ENCODE data around the gene RXFP2. TPM values are rescaled to one million over a fixed set of nuclear protein-coding genes. Genes with fewer than 3 reads are reported as not detected.

RXFP2 gene, protein sequence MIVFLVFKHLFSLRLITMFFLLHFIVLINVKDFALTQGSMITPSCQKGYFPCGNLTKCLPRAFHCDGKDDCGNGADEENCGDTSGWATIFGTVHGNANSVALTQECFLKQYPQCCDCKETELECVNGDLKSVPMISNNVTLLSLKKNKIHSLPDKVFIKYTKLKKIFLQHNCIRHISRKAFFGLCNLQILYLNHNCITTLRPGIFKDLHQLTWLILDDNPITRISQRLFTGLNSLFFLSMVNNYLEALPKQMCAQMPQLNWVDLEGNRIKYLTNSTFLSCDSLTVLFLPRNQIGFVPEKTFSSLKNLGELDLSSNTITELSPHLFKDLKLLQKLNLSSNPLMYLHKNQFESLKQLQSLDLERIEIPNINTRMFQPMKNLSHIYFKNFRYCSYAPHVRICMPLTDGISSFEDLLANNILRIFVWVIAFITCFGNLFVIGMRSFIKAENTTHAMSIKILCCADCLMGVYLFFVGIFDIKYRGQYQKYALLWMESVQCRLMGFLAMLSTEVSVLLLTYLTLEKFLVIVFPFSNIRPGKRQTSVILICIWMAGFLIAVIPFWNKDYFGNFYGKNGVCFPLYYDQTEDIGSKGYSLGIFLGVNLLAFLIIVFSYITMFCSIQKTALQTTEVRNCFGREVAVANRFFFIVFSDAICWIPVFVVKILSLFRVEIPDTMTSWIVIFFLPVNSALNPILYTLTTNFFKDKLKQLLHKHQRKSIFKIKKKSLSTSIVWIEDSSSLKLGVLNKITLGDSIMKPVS
- total RNA-seq, result not detected in 2 replicates

DNA sequence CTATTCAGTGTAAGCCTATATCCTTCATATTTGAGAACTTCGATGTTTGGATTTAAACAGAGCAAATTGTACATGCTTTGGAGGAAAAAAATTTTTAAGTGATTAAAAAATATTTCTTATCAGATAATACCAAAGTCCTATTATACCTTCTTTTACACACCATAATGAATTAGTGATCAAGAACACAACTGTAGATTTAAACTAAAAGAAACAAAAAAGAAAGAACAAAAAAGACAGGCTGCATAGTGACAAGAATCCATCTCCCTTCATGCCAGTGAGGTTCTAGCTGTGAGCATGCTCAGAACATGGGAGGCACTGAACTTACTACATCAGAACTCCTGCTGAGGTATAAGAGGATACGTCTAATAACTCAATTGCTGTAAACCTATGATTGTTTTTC lies at the start of gene RXFP2:
Gene RXFP2 (plus strand): TSS at position 301 of the 400 bp plus-strand sequence. CDS start 87 bp downstream, at position 388.
- DNase-seq (ENCODE audit: low read depth, low spot score), result no peak

DNA sequence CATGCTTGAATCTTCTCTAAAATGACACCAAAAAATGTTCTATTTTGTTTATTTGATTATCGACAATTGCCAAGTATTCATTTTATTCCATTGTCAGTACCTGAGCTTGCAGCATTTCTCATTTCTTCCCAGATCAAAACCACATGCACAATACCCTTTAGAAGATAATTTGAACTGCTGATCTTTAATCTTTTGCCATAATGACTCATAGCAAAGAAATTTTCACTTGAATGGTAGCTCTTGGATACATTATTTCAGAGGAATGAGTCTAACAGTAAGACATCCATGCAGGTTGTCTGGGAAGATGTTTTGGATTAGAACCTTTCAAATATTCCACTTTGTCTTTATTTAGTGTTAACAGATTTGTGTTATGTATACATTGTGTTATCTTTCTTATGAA lies 42.0 kb upstream of the RXFP2 start:
- DNase-seq (ENCODE audit: low read depth, low spot score), result no peak

DNA sequence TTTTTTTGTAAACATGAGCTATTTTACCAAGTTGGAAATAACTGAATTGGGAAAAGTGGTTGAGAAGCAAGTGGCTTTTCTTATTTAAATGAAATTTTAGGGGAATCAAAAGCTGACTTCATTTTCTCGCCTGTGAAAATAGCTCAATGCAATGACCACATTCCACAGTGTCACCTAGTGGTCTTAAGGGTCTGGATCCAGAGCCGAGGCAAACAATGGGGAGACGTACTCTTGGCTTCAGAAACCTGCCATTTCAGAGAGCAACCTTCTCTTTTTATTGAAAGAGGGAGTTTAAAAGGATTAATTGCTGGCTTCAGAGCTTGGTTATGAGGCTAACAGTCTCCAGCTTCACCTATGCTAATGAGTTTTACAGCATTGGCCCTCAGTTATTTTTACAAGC lies 39.7 kb upstream of the RXFP2 start:
- no peak for DNase-seq (ENCODE audit: low read depth, low spot score)

DNA sequence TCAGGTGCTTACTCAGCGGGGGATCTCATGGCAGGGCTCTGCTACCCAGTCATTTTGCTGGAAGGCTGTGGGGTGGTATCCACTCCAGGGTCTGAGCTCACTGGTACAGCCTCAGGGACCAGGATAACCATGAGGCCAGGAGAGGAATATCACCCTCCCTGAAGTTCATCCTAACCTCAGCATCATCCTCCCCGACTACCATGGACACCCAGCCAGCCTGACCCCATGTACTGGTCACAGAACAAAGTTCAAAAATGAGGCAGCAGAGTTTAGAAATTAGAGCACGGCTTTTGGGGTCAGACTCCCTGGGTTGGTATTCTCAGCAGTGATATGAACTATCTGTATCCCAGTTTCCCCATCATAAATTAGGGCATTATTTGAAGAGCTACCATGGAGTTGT lies 35.5 kb upstream of the RXFP2 start:
- DNase-seq (ENCODE audit: low read depth, low spot score), result no peak

DNA sequence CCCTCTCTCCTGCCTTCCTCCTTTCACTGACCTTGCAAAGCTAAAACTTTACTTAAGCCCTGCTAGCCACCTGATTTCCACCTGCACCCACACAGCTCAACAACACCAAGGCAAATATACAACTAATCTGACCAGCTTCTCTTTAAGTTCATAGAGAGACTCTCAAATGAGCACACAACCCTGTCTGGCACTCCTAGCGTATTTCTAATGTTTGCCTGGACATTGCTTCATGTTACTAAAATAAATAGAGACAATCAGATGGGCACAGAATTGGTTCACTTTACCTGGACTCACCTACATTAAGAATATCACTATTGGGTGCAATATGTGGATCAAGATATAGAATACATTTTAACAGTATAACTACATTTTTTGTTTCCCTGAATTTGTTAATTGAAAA lies 33.2 kb upstream of the RXFP2 start:
- no peak for DNase-seq (ENCODE audit: low read depth, low spot score)

DNA sequence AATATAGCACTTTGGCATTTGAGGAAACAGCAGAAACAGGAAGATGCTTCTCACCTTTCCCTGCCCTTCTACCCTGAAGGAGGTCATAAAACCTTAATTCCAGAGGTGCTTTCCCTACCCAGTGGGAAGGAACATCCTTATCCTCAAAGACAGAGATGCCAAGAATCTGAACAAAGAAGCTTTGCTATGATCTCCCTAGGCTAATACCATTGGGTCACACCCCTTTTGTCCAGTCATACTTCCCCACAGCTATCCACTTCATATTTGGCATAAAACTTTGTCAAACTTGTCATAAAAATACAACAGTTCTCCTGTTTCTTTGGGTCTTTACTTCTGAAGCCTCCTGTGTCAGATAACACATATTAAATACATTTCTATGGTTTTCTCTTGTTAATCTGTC lies 21.7 kb upstream of the RXFP2 start:
- no peak for DNase-seq (ENCODE audit: low read depth, low spot score)

DNA sequence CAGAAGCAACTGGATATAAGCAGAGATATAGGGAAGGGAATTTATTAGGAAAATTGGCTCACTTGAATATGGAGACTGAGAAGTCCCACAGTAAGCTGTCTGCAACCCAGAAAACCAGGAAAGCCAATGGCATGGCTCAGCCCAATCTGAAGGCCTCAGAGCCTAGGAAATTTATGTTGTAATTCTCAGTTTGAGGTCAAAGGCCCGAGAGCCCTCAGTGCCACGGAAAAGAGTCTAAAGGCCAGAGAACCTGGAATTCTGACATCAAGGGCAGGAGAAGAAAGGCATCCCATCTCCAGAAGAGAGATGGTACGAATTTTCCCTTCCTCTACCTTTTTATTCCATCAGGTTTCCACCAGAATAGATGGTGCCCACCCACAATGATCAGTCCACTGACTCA lies 20.1 kb upstream of the RXFP2 start:
- no peak for DNase-seq (ENCODE audit: low read depth, low spot score)

DNA sequence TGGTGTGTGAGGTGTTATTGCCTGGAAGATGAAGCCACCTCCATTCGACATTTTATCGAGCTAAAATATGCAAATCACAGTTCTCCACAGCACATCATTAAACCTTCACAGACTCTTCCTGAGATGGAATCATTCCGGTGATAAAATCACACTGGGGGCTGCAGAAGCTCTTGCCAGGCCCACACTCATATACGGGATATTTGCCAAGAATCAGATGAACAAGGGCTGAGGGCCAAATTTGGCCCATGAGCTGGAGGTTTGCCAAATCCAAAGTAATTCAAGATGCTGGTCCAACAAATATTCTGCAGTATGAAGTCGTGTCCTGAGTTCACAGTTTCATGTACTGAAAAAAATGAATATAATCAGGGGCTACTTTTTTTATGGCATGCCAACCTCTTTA lies 16.7 kb upstream of the RXFP2 start:
- DNase-seq (ENCODE audit: low read depth, low spot score), result no peak

DNA sequence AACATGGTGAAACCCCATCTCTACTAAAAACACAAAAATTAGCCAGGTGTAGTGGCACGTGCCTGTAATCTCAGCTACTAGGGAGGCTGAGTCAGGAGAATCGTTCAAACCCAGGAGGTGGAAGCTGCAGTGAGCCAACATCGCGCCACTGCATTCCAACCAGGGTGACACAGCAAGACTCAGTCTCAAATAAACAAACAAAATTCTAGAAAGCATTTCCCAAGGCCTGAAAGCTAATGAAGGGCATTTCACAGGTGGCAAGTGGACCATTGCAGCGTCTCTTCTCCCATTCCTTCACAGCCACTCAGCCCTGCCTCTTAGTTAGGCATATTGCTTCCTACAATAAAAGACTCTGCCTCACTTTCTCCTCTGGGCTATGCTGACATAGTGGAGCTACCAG lies 13.5 kb upstream of the RXFP2 start:
- no peak for DNase-seq (ENCODE audit: low read depth, low spot score)

DNA sequence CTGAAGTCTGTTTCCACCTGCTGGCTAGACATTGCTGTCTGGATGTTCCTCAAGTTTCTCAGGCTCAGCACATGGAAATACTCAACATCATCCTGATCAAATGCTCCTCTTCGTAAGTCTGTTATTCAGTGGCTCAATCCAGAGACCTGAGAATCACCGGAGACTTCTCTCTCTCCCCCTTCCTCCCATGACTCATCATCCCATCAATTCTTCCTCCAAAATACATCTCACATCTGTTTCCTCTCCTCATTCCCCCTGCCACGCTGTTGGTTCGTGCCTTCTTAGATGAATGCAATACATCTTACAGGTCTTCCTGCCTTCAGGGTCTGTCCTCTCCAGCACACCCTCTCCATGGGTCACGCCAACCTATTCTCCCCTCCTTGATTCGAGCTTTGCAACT lies 7.4 kb upstream of the RXFP2 start:
- peak; percentile 29 for DNase-seq (ENCODE audit: low read depth, low spot score)

DNA sequence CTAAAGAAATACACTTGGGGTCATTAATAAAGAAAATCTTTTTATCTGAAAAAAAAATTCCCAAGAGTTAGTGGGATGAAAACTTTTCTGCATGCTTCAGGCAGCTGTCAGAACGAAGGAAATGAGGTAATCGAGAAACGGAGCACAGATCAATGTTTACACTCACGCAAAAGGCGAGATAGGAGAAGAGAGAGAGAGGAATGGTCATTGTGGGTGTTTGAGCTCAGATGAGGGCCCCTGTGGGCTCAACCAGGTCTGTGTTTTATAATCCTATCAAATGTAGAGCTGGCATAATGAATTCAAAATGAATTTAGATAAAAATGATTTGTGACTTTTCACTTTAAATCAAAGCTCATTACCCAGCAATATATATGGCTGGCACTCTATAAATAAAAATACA lies 6.3 kb upstream of the RXFP2 start:
- DNase-seq (ENCODE audit: low read depth, low spot score), result no peak

DNA sequence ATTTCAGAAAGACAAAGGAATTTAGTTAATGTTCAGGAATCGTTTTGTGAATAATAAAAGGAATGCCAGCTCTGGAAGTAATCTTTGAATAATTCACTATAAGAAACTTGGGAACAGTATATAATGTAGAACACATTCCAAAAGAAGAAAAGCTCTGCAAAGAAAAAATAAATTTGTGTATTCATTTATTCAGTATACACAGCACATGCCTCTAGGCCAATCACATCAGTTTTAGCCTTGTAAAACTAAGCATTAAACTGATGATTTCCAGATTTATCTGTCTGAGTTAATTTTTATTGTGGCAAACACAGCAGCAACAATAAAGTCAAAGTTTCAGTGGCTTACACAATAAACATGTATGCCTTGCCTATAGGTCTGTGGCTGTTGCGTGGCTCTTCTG lies 5.7 kb upstream of the RXFP2 start:
- no peak for DNase-seq (ENCODE audit: low read depth, low spot score)

DNA sequence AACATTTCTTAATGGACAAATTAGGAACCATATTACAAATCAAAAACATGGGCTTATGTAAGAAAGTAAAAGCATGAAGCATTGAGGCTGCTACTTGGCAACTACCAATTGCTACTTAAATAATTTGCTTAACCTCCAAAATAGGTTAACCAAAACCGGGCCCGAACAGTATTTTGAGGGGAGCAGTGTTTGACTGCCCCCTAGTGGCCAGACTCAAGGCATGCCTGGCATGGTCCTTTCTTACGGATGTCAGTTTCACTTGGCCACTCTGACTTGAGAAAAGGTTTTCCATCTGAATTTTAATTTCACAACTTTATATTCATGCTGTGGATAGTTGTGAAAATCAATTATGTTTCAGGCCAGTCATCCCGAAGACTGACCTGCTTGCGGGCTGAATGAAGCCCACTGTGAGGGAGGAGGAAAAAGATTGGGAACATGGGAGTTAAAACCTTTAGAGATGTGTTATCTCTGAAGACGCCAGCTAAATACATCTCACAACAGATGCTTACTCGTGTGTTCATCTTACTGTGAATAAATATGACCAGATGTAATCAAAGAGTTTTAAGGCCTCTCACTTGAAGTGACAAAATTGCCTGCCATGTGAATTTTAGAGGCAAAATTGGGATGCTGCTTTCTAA lies 2.9 kb downstream of the RXFP2 start:
- DNase-seq (ENCODE audit: low read depth, low spot score), result peak; percentile 17

DNA sequence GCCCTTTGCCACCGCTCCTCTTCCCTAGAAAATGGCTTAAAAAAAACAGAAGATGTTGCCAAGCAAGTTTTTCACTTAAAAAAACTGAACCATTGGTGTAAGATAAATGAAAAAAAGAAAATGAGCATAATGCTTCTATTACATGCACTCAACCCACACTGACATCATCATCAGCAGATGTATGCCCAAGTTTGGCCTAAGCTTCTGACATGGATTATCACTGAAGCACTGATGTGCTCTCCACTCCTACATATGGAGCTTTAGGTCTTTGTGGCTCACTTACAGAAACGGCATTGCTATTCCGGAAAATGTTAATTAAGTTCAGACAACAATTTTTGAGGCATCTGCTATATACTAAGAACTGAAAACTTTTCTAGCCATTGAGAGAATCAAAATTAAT lies 8.0 kb downstream of the RXFP2 start:
- DNase-seq (ENCODE audit: low read depth, low spot score), result no peak

DNA sequence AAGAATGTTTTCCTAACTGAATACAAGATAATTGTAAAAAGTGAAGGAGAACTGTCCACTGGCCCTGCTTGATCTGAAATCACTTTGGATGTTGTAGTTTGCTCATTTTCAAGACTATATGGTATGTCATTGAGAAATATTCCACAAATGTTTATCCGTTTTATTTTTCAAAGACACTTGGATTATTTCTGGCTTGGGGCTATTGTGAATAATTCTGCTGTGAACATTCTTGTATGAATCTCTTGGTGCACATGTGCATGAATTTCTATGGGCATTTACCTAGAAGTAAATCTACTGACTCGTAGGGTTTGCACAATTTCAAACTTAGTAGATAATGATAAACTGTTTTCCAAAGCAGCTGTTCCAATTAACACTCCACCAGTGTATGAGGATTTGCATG lies 8.6 kb downstream of the RXFP2 start:
- no peak for DNase-seq (ENCODE audit: low read depth, low spot score)

DNA sequence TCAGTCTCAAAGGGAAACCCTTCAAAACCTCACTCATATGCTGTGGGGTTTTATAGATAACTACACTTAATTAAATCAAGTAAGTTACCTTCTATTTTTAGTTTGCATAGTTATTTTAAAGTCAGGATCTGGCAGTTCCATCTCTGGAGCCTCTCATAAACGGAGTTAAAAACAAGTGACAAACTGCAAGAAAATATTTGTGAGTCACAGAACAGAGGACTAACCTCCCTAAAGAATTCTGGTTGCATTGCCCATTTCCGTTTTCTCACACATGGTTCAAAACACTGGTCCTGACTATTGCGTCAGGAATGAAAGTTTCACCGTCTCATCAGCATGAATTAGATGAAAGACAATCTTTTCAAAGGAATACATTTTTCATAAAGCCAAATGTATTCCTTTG lies 10.6 kb downstream of the RXFP2 start:
- DNase-seq (ENCODE audit: low read depth, low spot score), result peak; percentile 17

DNA sequence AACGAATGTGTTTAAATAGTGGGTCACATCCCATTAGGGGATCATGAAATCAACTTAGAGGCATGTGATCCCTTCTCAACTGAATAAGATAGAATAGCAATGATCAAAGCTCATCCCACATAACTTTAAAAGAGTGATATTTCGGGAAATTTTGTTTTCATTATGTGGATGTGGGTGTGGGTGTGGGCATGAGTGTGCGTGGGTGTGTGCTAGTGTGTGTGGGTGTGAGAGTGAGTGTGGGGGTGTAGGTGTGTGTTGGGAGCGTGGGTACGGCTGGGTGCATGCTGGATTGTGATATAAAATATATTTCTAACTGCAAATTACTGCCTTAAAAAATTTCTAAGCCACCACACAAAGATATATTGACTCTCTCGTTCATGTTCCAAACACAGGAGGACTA lies 15.9 kb downstream of the RXFP2 start:
- DNase-seq (ENCODE audit: low read depth, low spot score), result no peak

DNA sequence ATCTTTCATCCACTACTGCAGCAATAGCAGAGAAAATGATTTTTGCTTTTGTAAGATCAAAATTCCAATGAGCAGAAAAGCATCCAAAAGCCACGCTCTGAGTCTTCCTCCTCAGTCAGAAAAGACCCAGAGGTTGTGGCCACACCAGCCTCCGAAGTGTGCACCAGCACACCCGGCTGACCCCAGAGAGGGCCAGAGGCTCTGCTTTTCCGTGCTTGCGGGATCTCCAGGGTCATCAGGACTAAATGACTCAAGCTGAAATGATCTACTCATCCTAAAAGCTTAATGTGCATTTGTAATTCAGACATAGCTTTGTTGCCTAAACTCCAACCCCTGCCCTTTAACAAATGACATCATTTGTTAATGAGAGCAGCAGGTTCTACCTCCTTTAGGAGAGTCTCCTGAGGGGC lies 16.5 kb downstream of the RXFP2 start:
- no peak for DNase-seq (ENCODE audit: low read depth, low spot score)

DNA sequence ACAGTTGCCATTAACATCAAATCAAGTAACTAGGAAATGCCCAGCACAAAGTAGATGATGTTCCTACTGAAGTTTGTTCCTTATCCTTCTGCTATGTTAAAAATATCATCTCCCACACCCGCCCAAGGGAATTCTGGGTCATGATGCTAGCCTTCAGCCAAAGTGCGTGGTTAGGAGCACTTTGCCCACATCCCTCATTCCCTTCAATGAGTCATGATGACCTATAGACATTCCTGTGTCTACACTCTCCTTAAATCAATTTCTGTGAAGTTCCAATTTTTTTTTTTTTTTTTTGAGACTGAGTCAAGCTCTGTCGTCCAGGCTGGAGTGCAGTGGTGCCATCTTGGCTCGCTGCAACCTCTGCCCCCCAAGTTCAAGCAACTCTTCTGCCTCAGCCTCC lies 17.0 kb downstream of the RXFP2 start:
- DNase-seq (ENCODE audit: low read depth, low spot score), result no peak

DNA sequence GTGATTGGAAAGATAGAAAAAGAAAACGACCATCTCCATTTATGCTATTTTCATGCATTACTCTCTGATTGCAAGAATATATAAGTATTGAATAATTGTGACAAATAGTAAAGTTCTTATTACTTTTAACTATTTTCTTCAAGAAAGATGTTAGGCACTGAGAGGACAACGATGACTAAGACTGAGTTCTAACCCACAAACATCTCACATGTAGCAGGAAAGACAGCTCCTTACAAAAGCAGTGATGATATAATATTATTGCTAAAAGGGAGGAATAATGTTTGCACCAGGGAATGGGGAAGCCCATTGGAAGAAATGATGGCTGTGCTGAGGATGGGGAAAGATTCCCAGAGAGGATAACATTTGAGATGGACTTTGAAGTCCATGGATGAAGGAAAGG lies 22.6 kb downstream of the RXFP2 start:
- DNase-seq (ENCODE audit: low read depth, low spot score), result no peak

DNA sequence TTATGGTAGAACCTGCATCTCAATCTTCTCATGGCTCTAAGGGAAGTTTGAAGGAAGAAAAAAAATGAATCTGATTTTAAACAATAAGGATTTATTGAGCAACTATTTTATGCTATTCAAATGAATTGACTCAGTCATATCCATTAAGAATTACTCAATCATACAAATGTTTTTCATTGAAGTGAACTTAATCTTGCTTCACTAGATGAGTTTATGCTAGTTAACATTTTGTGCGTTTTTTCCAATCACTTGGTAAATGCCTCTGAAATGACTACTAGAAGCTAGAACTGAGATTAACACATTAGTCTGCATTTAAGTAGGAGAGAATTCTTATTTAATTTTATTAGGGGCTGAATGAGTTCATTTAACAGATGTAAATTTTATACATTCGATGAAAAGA lies 25.2 kb downstream of the RXFP2 start:
- DNase-seq (ENCODE audit: low read depth, low spot score), result no peak

DNA sequence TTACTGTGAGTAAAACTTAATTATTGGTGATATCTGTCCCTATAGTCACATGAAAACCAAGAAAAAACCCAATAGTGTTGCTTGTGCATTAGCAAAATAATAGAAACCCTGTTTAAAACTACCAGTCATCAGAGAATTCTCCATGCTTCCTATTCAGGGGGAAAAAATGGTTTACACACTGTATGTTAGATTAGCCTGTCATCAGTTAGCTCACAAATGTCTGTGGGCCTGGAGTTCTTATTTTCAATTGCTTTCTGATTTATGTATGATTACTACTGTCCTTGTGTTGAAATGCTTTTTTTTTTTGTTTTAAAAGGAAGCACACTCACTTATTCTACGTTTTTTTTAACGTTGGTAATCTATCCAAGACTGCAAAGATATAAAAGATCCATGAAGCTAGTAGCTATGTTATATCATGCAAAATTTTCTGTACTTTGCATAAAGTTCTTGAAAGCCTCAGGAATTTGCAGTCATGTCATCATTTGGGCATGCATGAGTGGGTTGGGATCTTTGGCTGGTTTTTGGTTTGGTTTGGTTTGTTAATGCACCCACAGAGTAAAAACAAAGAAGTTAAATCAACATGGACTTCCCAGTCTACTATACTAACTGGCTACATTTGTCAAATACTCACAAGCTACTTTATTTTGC lies 25.9 kb downstream of the RXFP2 start:
- DNase-seq (ENCODE audit: low read depth, low spot score), result no peak
